ENCODE measurements around the gene NXPH3. TPM values are rescaled to one million over a fixed set of nuclear protein-coding genes. Genes with fewer than 3 reads are reported as not detected.
"Not testable (repeated sequence)": the region's sequence is repeated elsewhere in the genome, so short reads cannot be mapped to it uniquely, and the experiment has no call there.

NXPH3 gene
- 3.5 and 5.2 TPM in 2 replicates for total RNA-seq (2014; rRNA removed; shearing (Covaris generic))

- DNase-seq (ENCODE audit: low read depth), result peak; percentile 53
These were observed at the start of gene NXPH3 for GRCh38 chr17:49575679-49576087. NXPH3 (plus strand) TSS chr17:49575871; CDS start chr17:49576220, 349 bp downstream.

GRCh38 chr17:49527927-49528651 is 47.6 kb upstream of the NXPH3 start:
- no peak for DNase-seq (ENCODE audit: low read depth)

GRCh38 chr17:49528966-49529365 is 46.7 kb upstream of the NXPH3 start:
- no peak for DNase-seq (ENCODE audit: low read depth)

GRCh38 chr17:49530118-49530517 is 45.6 kb upstream of the NXPH3 start:
- DNase-seq (ENCODE audit: low read depth), result no peak

- no peak for DNase-seq (ENCODE audit: low read depth)
These were observed 31.8 kb upstream of the NXPH3 start for GRCh38 chr17:49543860-49544259.

- no peak for DNase-seq (ENCODE audit: low read depth)
These were observed 30.5 kb upstream of the NXPH3 start for GRCh38 chr17:49545007-49545660.

- no peak for DNase-seq (ENCODE audit: low read depth)
These were observed 29.7 kb upstream of the NXPH3 start for GRCh38 chr17:49545806-49546545.

- DNase-seq (ENCODE audit: low read depth), result no peak
These were observed 28.8 kb upstream of the NXPH3 start for GRCh38 chr17:49546546-49547535.

- no peak for DNase-seq (ENCODE audit: low read depth)
These were observed 28.1 kb upstream of the NXPH3 start for GRCh38 chr17:49547566-49547965.

GRCh38 chr17:49548051-49548505 is 27.6 kb upstream of the NXPH3 start:
- no peak for DNase-seq (ENCODE audit: low read depth)

GRCh38 chr17:49548506-49549310 is 27.0 kb upstream of the NXPH3 start:
- no peak for DNase-seq (ENCODE audit: low read depth)

- DNase-seq (ENCODE audit: low read depth), result no peak
These were observed 26.4 kb upstream of the NXPH3 start for GRCh38 chr17:49549311-49549605.

- no peak for DNase-seq (ENCODE audit: low read depth)
These were observed 25.7 kb upstream of the NXPH3 start for GRCh38 chr17:49549691-49550678.

- DNase-seq (ENCODE audit: low read depth), result not testable (repeated sequence)
These were observed 24.9 kb upstream of the NXPH3 start for GRCh38 chr17:49550764-49551163.

GRCh38 chr17:49551221-49552069 is 24.2 kb upstream of the NXPH3 start:
- no peak for DNase-seq (ENCODE audit: low read depth)

- peak; percentile 30 for DNase-seq (ENCODE audit: low read depth)
These were observed 23.5 kb upstream of the NXPH3 start for GRCh38 chr17:49552070-49552751.

GRCh38 chr17:49553676-49554335 is 21.9 kb upstream of the NXPH3 start:
- DNase-seq (ENCODE audit: low read depth), result no peak
